ACHN (cell line): ENCODE data around the gene PLAGL2.
"Not testable (repeated sequence)": the region's sequence is repeated elsewhere in the genome, so short reads cannot be mapped to it uniquely, and the experiment has no call there.

Source experiments
- DNase-seq: peaks from one replicate; pipeline ENCODE4 v3.0.0-alpha.2; 2015
- in situ Hi-C: cut with HindIII; loops from 2 replicates; pipeline ENCODE4 v1.10.0; 2017; ENCODE audit warnings: low sequenced_read_pairs, low pct_ligation_motif_present, low pct_unique_long_range_greater_than_20kb

Gene PLAGL2

GRCh38 chr20:32190616-32191415 is 16.7 kb downstream of the PLAGL2 start:
- in situ Hi-C loops, result no loop called here
- DNase-seq, result no peak

GRCh38 chr20:32189691-32190615 is 17.6 kb downstream of the PLAGL2 start:
- in situ Hi-C loops, result no loop called here
- DNase-seq, result no peak

GRCh38 chr20:32189123-32189410 is 18.5 kb downstream of the PLAGL2 start:
- no peak for DNase-seq
- in situ Hi-C loops, result no loop called here

GRCh38 chr20:32188376-32189122 is 19.0 kb downstream of the PLAGL2 start:
- DNase-seq, result no peak
- in situ Hi-C loops, result no loop called here

GRCh38 chr20:32186506-32186905 is 21.0 kb downstream of the PLAGL2 start:
- DNase-seq, result no peak
- in situ Hi-C loops, result no loop called here

GRCh38 chr20:32184961-32185603 is 22.5 kb downstream of the PLAGL2 start:
- no peak for DNase-seq
- in situ Hi-C loops, result no loop called here

GRCh38 chr20:32183947-32184635 is 23.5 kb downstream of the PLAGL2 start:
- in situ Hi-C loops, result no loop called here

GRCh38 chr20:32181606-32182005 is 25.9 kb downstream of the PLAGL2 start:
- DNase-seq, result no peak
- in situ Hi-C loops, result no loop called here

More at GRCh38 chr20:32183947-32184635, 23.5 kb downstream of the PLAGL2 start:
- DNase-seq, result no peak

- in situ Hi-C loops, result no loop called here
- no peak for DNase-seq
These were observed 27.6 kb downstream of the PLAGL2 start for GRCh38 chr20:32179934-32180333.

GRCh38 chr20:32179515-32179914 is 28.0 kb downstream of the PLAGL2 start:
- in situ Hi-C loops, result no loop called here
- no peak for DNase-seq

GRCh38 chr20:32177696-32178095 is 29.8 kb downstream of the PLAGL2 start:
- DNase-seq, in situ Hi-C loops: not testable (repeated sequence)

GRCh38 chr20:32168184-32168910 is 39.2 kb downstream of the PLAGL2 start:
- DNase-seq, result no peak
- in situ Hi-C loops, result no loop called here

GRCh38 chr20:32167552-32167951 is 40.0 kb downstream of the PLAGL2 start:
- DNase-seq, result no peak
- in situ Hi-C loops, result no loop called here

- DNase-seq, result no peak
- in situ Hi-C loops, result no loop called here
These were observed 41.6 kb downstream of the PLAGL2 start for GRCh38 chr20:32165836-32166545.

- in situ Hi-C loops, result no loop called here
- no peak for DNase-seq
These were observed 42.4 kb downstream of the PLAGL2 start for GRCh38 chr20:32164984-32165735.

- no peak for DNase-seq
- in situ Hi-C loops, result no loop called here
These were observed 43.6 kb downstream of the PLAGL2 start for GRCh38 chr20:32163951-32164350.
